ENCODE measurements around the gene PANX1.

- TF ChIP-seq CTCF (IDR thresholded peaks at IDR 0.05; ENCODE audit: low read depth, low read length), result no peak
- TF ChIP-seq EZH2phosphoT487 (IDR thresholded peaks at IDR 0.05; ENCODE audit: low read depth), result no peak
These were observed 17.4 kb upstream of the PANX1 start for GRCh38 chr11:94111241-94111640.
